CD8-positive, alpha-beta memory T cell (primary cell): Measurements from ENCODE around the gene NFIA. TPM values are rescaled to one million over a fixed set of nuclear protein-coding genes. Genes with fewer than 3 reads are reported as not detected.
A peak's percentile ranks its signal among the peaks of the same experiment; 100 is the strongest.
"Not testable (repeated sequence)": the region's sequence is repeated elsewhere in the genome, so short reads cannot be mapped to it uniquely, and the experiment has no call there.

ENCODE experiments used
- CTCF ChIA-PET: fragments of 350-600 bp; sonication (Branson Sonifier 250); formaldehyde crosslinking; loops from one replicate; lab custom pipeline; 2021; ENCODE audit warnings: antibody characterized with exemption; lab: Charles Lee
- POLR2A ChIA-PET: fragments of 350-600 bp; sonication (Branson Sonifier 250); formaldehyde crosslinking; loops from one replicate; lab custom pipeline; 2021; ENCODE audit warnings: antibody characterized with exemption; lab: Charles Lee
- DNase-seq, 5 donors: peaks; one replicate each; pipeline versions ENCODE4 v3.0.0 to v3.0.0-alpha.2; 2020 to 2022; ENCODE audit warnings: mixed read lengths in 1 of 5
- H3K27ac ChIP-seq: one replicate; pipeline ENCODE4 v1.7.0; 2013; ENCODE audit warnings: low read depth, mild to moderate bottlenecking, low read length, moderate library complexity
- H3K27me3 ChIP-seq: 2 replicates; pipeline ENCODE4 v1.7.0; 2013; ENCODE audit warnings: low read length, mild to moderate bottlenecking; ENCODE audit not compliant: insufficient read depth, poor library complexity, severe bottlenecking
- H3K36me3 ChIP-seq: 2 replicates; pipeline ENCODE4 v1.7.0; 2013; ENCODE audit warnings: mild to moderate bottlenecking, low read length, moderate library complexity; ENCODE audit not compliant: insufficient read depth
- H3K4me1 ChIP-seq: 2 replicates; pipeline ENCODE4 v1.7.0; 2013; ENCODE audit warnings: mild to moderate bottlenecking, low read length, moderate library complexity; ENCODE audit not compliant: insufficient read depth
- H3K4me3 ChIP-seq: 2 replicates; pipeline ENCODE4 v1.7.0; 2013; ENCODE audit warnings: mild to moderate bottlenecking, low read length
- H3K9me3 ChIP-seq: 2 replicates; pipeline ENCODE4 v1.7.0; 2013; ENCODE audit warnings: mild to moderate bottlenecking, low read length
- H3K27ac Mint-ChIP-seq, 8 donors: one replicate each; pipeline ENCODE4 v1.8.0; 2020 to 2021; ENCODE audit warnings: mixed read lengths in 8 of 8, mild to moderate bottlenecking in 6 of 8, inconsistent platforms in 3 of 8, moderate library complexity in 3 of 8
- H3K27me3 Mint-ChIP-seq, 2 donors: one replicate each; pipeline ENCODE4 v1.8.0; 2020 to 2021; ENCODE audit warnings: mixed read lengths in 2 of 2, mild to moderate bottlenecking in 1 of 2, moderate library complexity in 1 of 2
- H3K36me3 Mint-ChIP-seq, 3 donors: one replicate each; pipeline ENCODE4 v1.8.0; 2020 to 2021; ENCODE audit warnings: mixed read lengths in 3 of 3, inconsistent platforms in 1 of 3, mild to moderate bottlenecking in 1 of 3
- H3K4me1 Mint-ChIP-seq, 3 donors: one replicate each; pipeline ENCODE4 v1.8.0; 2020 to 2021; ENCODE audit warnings: mixed read lengths in 3 of 3, inconsistent platforms in 1 of 3, mild to moderate bottlenecking in 1 of 3
- H3K4me3 Mint-ChIP-seq, 7 donors: one replicate each; pipeline ENCODE4 v1.8.0; 2020 to 2021; ENCODE audit warnings: mixed read lengths in 7 of 7, mild to moderate bottlenecking in 6 of 7, moderate library complexity in 4 of 7, inconsistent platforms in 2 of 7
- H3K9me3 Mint-ChIP-seq, 5 donors: one replicate each; pipeline ENCODE4 v1.8.0; 2020 to 2022; ENCODE audit warnings: mixed read lengths in 5 of 5, mild to moderate bottlenecking in 3 of 5, moderate library complexity in 2 of 5, inconsistent platforms in 1 of 5
- polyA plus RNA-seq: library from polyadenylated mRNA; unstranded; fragments of 300-500 nt; fragmentation: Illumina TruSeq; gene quantifications from one replicate; pipeline ENCODE4 v1.2.3, GENCODE V29; 2021
- total RNA-seq, 2 experiments: library from RNA; stranded (reverse); gene quantifications; one replicate each; pipeline ENCODE4 v1.2.3, GENCODE V29; 2021

Gene NFIA
- total and polyA plus RNA-seq, 3 experiments from 2014 or later: 6.1 to 9.9 (median 7.0) TPM

DNA sequence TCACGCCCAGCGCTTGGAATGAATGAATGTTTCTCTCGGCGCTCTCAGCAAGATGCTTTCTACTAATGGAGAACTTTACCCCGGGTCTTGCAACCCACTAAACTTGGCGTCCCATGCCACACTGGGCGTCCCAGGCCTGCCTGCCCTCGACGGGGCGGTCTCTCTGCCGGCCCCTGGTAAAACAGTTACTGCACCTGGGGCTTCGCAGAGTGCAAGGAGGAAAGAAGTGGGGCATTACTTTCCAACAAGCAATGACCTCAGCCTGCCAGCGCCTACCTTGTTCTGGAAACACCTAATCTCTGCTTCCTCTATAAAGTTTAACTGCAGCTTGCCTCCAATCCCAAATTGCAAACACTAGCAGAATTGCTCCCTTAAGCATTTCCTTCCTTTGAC, 27.8 kb upstream of the NFIA start:
- Mint-ChIP-seq H3K36me3 (peaks cover 0 to 3% (median 0%) of the 10 kb centered on the region in 3 donors), H3K4me1 (peaks cover 40 to 54% (median 42%) of the 10 kb centered on the region in 3 donors), H3K9me3 (no peaks in the 10 kb centered on the region), H3K27me3 (peaks cover 25 to 26% of the 10 kb centered on the region in 2 donors), H3K27ac (no peak overlapping the region), H3K4me3 (peak overlapping the region; percentile 56 to 97 (median 85))
- DNase-seq: no peak
- no peaks in the 10 kb centered on the region for H3K27me3 ChIP-seq
- ChIA-PET POLR2A (interaction anchor here (0.5 to 1.0 kb wide), 2 partner anchors 15 to 23 kb away, joined by 3 to 7 read pairs; no protein-coding TSS in a partner anchor), CTCF (interaction anchor here (1.7 to 3.8 kb wide), 2 partner anchors 23 kb away, joined by 7 to 21 read pairs; no protein-coding TSS in a partner anchor)
- no peak overlapping the region for H3K27ac ChIP-seq
- H3K36me3 ChIP-seq: no peaks in the 10 kb centered on the region
- no peaks in the 10 kb centered on the region for H3K9me3 ChIP-seq
- peaks cover 14% of the 10 kb centered on the region for H3K4me1 ChIP-seq
- H3K4me3 ChIP-seq: no peak overlapping the region

DNA sequence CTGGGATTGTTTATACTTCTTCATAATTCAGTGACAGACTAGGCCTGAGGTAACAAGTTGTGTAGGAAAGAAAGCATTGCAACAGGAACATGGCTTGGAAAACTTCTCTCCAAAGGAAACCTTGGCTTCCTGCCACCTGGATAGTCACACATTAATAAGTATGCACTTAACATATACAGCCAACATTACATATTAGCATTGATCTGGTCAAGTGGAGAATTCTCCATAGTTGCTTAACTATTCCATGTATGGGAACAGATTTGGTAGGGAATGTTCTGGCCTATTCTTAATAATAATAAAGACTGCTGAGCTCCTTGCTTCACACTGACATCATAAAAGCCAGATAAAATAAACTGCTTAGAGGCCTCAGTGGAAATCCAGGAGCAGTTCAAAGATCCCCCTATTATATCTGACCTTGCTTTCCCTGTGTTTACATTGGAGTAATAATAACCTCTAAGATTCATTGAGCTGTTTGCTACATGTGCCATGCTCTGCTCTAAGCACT, 27.2 kb upstream of the NFIA start:
- Mint-ChIP-seq H3K27ac (peak overlapping the region in 1 of 8 donors; percentile 2), H3K4me3 (peak overlapping the region in 3 of 7 donors; percentile 15 to 97 (median 82)), H3K4me1 (peaks cover 38 to 52% (median 42%) of the 10 kb centered on the region in 3 donors), H3K36me3 (peaks cover 0 to 3% (median 0%) of the 10 kb centered on the region in 3 donors), H3K9me3 (no peaks in the 10 kb centered on the region), H3K27me3 (peaks cover 25 to 26% of the 10 kb centered on the region in 2 donors)
- Histone ChIP-seq H3K27me3 (no peaks in the 10 kb centered on the region), H3K36me3 (no peaks in the 10 kb centered on the region), H3K9me3 (no peaks in the 10 kb centered on the region), H3K27ac (no peak overlapping the region), H3K4me1 (peaks cover 14% of the 10 kb centered on the region), H3K4me3 (no peak overlapping the region)
- ChIA-PET CTCF (interaction anchor here (1.3 to 3.8 kb wide), 2 partner anchors 22 to 25 kb away, joined by 4 to 21 read pairs; no protein-coding TSS in a partner anchor), POLR2A (interaction anchor here (0.8 kb wide), 1 partner anchor 22 kb away, joined by 4 read pairs; no protein-coding TSS in a partner anchor)
- DNase-seq: no peak

DNA sequence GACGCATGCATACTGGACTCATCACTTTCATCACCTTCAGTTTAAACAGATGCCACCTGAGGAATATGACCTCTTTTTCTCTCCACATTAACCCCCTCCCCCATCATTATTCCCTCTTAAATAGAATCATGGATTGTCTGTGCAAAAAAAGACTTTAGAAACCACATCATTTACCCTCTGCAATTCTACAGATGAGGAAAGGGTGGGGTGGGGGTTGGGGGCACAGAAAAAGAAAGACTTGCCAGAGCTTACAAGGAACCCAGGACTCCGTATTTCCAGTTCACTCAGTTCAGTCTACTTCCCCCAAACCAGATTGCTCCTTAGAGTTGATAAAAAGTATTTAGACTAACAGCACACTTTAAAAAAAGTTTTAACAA, 26.2 kb upstream of the NFIA start:
- Histone ChIP-seq H3K9me3 (no peaks in the 10 kb centered on the region), H3K4me3 (no peak overlapping the region), H3K27me3 (no peaks in the 10 kb centered on the region), H3K4me1 (peaks cover 14% of the 10 kb centered on the region), H3K36me3 (no peaks in the 10 kb centered on the region), H3K27ac (no peak overlapping the region)
- Mint-ChIP-seq H3K9me3 (no peaks in the 10 kb centered on the region), H3K4me3 (peak overlapping the region; percentile 90 to 97 (median 92)), H3K4me1 (peaks cover 37 to 50% (median 40%) of the 10 kb centered on the region in 3 donors), H3K36me3 (peaks cover 0 to 3% (median 0%) of the 10 kb centered on the region in 3 donors), H3K27ac (peak overlapping the region in 1 of 8 donors; percentile 31), H3K27me3 (peaks cover 25% of the 10 kb centered on the region in 2 donors)
- DNase-seq: no peak
- ChIA-PET CTCF (interaction anchor here (1.3 to 3.8 kb wide), 3 partner anchors 14 to 24 kb away, joined by 4 to 21 read pairs (median 5); no protein-coding TSS in a partner anchor), POLR2A (no interaction called here)

DNA sequence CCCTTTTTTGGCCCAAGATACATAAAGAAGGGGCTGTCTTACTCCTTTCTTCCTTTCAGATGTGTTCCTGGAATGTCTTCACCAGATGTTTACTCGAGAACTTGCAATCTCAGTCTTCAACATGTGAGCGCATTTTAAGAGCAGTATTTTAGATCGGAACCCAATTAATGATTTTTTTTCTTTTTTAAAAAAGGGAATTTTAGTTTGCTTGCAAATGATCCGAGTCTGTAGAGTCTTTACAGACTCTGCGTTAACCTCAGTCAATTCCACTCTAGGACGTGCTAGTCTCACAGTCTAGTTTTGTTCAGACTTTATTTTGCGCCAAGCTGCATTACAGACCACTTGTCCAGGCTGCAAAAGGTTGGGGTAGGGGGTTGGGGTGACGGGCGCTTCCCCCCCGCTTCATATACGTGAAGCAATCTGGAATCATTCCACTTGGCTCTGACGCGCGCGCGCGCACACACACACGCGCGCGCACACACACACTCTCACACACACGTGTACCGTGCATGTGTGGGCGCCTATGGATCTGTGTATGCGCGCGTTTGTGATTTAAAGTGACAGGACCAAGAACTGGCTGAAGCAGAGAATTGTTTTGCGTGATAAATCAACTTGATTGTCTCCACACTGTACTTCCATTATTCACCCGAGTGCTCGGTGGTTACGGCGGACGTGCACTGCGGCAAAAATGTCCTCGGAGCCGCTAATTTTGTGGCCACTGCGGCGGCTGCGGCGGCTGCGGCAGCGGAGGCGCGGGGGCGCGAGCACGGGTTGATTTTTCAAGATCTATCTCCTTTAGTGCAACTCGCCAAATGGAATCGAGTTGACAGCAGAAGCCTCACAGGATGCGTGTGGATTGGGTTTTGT, 25.6 kb upstream of the NFIA start:
- peaks cover 32 to 45% (median 33%) of the 10 kb centered on the region in 3 donors for H3K4me1 Mint-ChIP-seq
- H3K9me3 ChIP-seq: no peaks in the 10 kb centered on the region
- peaks cover 10% of the 10 kb centered on the region for H3K4me1 ChIP-seq
- peak overlapping the region; percentile 54 for H3K27ac ChIP-seq
- ChIA-PET CTCF (interaction anchor here (1.1 to 3.8 kb wide), 3 partner anchors 13 to 21 kb away, joined by 3 to 21 read pairs (median 5); no protein-coding TSS in a partner anchor), POLR2A (interaction anchor here (0.8 to 1.9 kb wide), 3 partner anchors 20 to 25 kb away, joined by 5 to 6 read pairs (median 6); partner anchors contain the start of gene NFIA)
- H3K27me3 ChIP-seq: no peaks in the 10 kb centered on the region
- peak overlapping the region in 7 of 8 donors; percentile 31 to 86 (median 63) for H3K27ac Mint-ChIP-seq
- no peaks in the 10 kb centered on the region for H3K9me3 Mint-ChIP-seq
- H3K27me3 Mint-ChIP-seq: peaks cover 23% of the 10 kb centered on the region in 2 donors
- H3K36me3 ChIP-seq: no peaks in the 10 kb centered on the region
- peaks cover 0 to 3% (median 0%) of the 10 kb centered on the region in 3 donors for H3K36me3 Mint-ChIP-seq
- peak overlapping the region; percentile 68 for H3K4me3 ChIP-seq
- peak in 4 of 5 donors; percentile 32 to 66 (median 44) for DNase-seq
- peak overlapping the region; percentile 90 to 97 (median 92) for H3K4me3 Mint-ChIP-seq

DNA sequence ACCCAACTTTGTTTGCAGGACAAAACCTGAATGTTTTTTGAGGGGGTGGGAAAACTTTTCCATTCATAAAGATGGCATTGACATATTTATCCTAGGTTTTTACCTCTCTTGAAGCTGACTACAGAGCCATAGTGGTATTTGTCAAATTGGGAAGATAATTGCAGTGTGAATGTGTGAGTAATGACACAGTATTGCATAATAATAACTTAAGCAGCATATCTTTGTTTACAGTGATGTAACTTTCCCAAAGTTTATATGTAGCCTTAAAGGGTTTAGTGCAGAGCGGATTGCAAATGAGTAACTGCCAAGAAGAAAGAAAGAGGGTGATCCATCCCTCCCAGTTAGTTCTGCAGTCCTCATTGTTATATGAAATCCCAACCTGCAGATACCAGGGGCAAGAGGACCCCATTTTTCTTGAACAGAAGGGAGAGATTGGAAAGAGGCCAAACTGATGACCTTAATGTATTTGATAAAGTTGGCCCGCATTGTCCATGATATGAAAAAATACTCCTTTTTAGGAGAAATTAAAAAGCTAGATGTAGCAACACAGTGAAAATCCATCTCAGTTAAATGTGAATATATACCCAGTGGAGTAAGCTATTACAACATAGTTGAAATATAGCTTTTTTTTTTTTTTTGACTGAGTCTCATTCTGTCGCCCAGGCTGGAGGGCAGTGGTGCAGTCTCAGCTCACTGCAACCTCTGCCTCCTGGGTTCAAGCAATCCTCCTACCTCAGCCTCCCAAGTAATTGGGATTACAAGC, 23.7 kb upstream of the NFIA start:
- DNase-seq: no peak
- Mint-ChIP-seq H3K27me3 (peaks cover 8 to 13% of the 10 kb centered on the region in 2 donors), H3K4me1 (peaks cover 14 to 27% (median 15%) of the 10 kb centered on the region in 3 donors), H3K9me3 (no peaks in the 10 kb centered on the region), H3K27ac (no peak overlapping the region), H3K4me3 (peak overlapping the region in 1 of 7 donors; percentile 37), H3K36me3 (peaks cover 0 to 3% (median 0%) of the 10 kb centered on the region in 3 donors)
- no peaks in the 10 kb centered on the region for H3K36me3 ChIP-seq
- H3K27ac ChIP-seq: no peak overlapping the region
- ChIA-PET CTCF (interaction anchor here (1.1 to 3.8 kb wide), 4 partner anchors 9 to 21 kb away, joined by 3 to 21 read pairs (median 9); no protein-coding TSS in a partner anchor), POLR2A (interaction anchor here (0.7 to 1.9 kb wide), 3 partner anchors 8 to 20 kb away, joined by 3 to 6 read pairs (median 3); no protein-coding TSS in a partner anchor)
- H3K27me3 ChIP-seq: no peaks in the 10 kb centered on the region
- H3K4me3 ChIP-seq: no peak overlapping the region
- H3K4me1 ChIP-seq: no peaks in the 10 kb centered on the region
- H3K9me3 ChIP-seq: no peaks in the 10 kb centered on the region

DNA sequence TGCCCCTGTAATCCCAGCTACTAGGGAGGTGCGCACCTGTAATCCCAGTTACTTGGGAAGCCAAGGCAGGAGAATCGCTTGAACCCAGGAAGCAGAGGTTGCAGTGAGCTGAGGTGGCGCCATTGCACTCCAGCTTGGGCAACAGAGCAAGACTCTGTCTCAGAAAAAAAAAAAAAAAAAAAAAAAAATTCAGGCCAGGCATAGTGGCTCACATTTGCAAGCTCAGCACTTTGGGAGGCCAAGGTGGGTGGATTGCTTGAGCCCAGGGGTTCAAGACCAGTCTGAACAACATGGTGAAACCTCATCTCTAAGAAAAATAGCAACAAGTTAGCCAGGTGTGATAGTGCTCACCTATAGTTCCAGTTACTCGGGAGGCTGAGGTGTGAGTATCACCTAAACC, 20.8 kb upstream of the NFIA start:
- H3K27ac Mint-ChIP-seq, DNase-seq, H3K27me3 Mint-ChIP-seq, H3K9me3 ChIP-seq, H3K4me3 ChIP-seq, H3K4me1 ChIP-seq, H3K27me3 ChIP-seq, H3K36me3 Mint-ChIP-seq, H3K27ac ChIP-seq, POLR2A ChIA-PET, H3K4me3 Mint-ChIP-seq, H3K9me3 Mint-ChIP-seq, H3K36me3 ChIP-seq: not testable (repeated sequence)
- peaks cover 9 to 11% (median 10%) of the 10 kb centered on the region in 3 donors for H3K4me1 Mint-ChIP-seq
- CTCF ChIA-PET: interaction anchor here (1.7 to 1.8 kb wide), 2 partner anchors 12 to 17 kb away, joined by 3 to 7 read pairs; no protein-coding TSS in a partner anchor

DNA sequence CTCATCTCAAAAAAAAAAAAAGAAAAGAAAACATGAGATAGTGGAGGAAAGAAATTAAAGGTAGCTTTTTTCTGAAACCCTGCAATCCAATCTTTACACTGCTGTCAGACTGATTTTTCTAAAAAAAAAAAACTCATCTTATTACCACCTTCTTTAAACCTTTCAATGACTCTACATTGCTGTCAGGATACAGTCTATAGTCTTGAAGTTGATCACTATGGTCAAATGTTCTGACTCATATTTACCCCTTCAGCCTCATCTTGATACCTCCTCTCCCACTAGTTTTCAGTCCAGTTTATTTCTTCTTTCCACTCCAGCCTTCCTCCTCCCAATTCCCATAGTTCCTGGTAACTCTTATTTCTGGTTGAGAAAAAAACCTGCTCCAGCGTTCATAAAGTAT, 17.7 kb upstream of the NFIA start:
- H3K4me1 ChIP-seq: no peaks in the 10 kb centered on the region
- H3K27ac Mint-ChIP-seq: no peak overlapping the region
- POLR2A ChIA-PET: no interaction called here
- no peak overlapping the region for H3K27ac ChIP-seq
- no peaks in the 10 kb centered on the region for H3K36me3 ChIP-seq
- H3K4me3 Mint-ChIP-seq: no peak overlapping the region
- DNase-seq: no peak
- H3K9me3 ChIP-seq: no peaks in the 10 kb centered on the region
- no peaks in the 10 kb centered on the region for H3K27me3 ChIP-seq
- no peaks in the 10 kb centered on the region for H3K9me3 Mint-ChIP-seq
- CTCF ChIA-PET: interaction anchor here (1.5 kb wide), 1 partner anchor 15 kb away, joined by 6 read pairs; no protein-coding TSS in a partner anchor
- H3K4me1 Mint-ChIP-seq: no peaks in the 10 kb centered on the region
- H3K27me3 Mint-ChIP-seq: peaks cover 0 to 2% of the 10 kb centered on the region in 2 donors
- H3K4me3 ChIP-seq: no peak overlapping the region
- H3K36me3 Mint-ChIP-seq: no peaks in the 10 kb centered on the region
